AG08395 (cell line): ENCODE data around the gene ZNF12.

Experiments used
- DNase-seq: peaks from one replicate; pipeline ENCODE4 v3.0.0; 2012; ENCODE audit warnings: mixed read lengths, low spot score

The ZNF12 gene

GRCh38 chr7:6647541-6647940, 59.2 kb downstream of the ZNF12 start:
- no peak for DNase-seq

DNA sequence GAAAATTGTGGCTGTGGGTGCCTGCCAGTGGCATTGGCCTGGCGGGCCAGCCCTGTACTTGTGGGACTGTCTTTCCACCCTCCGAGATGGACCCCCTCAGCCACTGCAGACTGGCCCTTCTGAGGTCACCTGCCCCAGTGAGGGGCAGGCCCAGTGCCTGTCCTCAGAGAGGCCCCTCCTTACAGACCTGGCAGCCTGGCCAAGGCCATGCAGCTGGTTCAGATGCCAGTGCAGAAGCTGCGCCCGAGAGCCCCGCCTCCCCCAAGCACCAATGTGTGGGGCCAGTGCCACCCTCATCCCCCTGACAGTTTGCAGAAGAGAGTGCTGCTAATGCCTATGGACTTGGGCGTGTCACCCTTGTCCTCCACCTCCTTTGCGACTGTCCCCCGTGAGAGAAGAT, 59.7 kb downstream of the ZNF12 start:
- DNase-seq = no peak

GRCh38 chr7:6646465-6646864, 60.3 kb downstream of the ZNF12 start:
- DNase-seq = no peak

DNA sequence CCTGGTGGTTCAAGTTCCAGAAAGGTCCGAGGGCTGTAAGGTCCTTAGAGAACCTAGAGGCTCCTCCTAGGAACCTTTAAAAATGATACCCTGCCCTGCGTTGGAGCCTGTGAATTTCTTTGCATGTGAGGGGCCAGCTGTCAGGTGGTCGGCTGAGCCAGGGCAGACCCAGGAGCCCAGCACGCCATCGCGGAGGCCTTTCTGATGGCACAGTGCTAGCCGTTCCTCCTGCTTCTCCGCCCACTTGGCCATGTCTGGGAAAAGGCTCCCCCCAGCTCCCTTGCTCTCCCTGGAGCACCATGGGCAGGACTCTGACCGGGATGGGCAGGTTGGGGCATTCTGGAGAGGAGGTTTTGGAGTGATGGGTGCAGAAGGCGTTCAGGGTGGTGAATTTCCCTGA, 62.0 kb downstream of the ZNF12 start:
- no peak for DNase-seq

- DNase-seq = no peak
Measured at GRCh38 chr7:6643915-6644625, 62.7 kb downstream of the ZNF12 start.

DNA sequence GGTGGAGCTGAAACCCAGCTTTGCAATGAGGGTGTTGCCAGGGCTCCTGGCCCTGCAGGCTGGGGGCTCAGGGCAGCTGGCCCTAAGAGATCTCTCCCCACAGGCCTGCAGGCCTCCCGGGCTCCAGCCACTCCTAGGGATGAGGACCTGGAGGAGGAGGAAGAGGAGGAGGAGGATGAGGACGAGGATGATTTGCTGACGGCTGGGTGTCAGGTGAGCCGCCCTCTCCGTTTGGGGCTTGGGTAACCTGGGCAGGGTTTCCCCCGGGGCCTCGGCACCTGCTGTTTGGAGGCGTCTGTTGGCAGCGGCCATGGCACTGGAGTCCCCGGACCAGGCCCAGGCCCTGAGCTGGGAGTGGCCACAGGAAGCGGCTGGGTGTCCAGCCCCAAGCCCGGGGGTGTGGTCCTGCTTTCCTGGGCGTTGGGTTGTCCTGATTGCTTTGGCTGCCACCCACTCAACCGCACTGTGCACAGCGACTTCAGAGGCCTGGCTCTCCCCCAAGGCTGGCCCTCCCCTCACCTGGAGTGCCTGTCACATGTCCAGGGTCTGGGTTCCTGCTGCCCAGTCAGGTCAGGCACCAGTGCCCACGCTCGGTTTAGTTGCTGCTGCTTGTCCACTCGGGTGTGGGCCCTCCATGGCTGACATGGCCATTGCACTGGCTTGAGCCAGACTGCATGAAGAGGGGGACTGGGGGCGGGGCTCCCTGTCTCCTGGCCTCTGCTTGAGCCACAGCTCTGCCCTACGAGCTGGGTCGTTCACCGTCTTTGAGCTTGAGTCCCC, 63.7 kb downstream of the ZNF12 start:
- no peak for DNase-seq

DNA sequence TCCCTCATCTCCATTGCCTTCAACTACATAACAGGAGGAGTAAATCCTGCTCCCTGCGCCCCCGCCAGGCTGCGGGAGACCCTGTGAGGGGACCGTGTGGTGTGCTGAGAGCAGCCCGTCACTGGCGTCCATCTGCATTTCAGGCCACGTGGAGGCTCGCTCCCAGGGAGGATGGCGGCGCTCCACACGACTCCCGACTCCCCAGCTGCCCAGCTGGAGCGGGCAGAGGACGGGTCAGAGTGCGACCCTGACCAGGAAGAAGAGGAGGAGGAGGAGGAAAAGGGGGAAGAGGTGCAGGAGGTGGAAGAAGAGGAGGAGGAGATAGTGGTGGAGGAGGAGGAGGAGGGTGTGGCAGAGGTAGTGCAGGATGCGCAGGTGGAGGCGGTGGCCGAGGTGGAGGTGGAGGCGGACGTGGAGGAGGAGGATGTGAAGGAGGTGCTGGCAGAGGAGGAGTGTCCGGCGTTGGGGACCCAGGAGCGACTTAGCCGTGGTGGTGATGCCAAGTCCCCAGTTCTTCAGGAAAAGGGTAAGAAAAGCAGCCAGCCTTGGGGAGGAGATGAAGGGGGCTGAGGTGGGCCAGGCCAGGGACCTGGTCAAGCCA, 64.4 kb downstream of the ZNF12 start:
- no peak for DNase-seq

DNA sequence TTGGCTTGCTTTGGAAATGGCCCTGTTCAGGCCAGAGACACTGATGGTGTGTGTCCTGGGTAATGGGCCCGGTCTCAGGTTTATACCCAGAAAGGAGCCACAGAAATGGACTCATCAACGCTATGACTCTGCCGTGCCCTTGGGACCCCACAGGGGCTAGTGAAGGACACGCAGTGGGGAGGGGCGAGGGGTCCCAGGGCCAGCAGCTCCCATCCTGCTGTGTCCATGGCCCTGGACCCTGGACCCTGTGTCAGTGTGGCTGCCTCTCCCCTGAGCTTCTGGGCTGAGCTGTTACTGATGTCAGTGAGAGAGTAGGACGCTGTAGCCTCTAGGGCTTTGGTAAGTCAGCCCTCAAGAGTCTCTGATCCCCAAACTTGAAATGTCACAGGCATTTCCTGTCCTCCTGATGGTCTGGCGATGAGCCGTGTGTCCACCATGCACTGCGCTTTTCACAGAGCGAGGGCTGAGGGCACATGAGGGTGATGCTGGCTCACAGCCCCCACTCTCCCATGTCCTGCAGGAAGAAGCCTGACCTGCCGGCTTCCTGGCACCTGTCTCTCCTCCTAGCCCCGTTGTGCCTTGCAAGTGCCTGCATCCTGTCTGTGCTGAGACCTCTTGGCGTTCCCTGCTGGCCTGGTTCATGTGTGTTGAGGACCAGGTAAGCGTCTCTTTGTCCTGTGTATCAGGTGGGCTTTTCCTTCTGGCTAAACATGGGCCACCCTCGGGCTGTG, 65.3 kb downstream of the ZNF12 start:
- DNase-seq = no peak

- peak; percentile 56 for DNase-seq
Measured at GRCh38 chr7:6640246-6640721, 66.5 kb downstream of the ZNF12 start.

- no peak for DNase-seq
Measured at GRCh38 chr7:6639627-6640026, 67.1 kb downstream of the ZNF12 start.

DNA sequence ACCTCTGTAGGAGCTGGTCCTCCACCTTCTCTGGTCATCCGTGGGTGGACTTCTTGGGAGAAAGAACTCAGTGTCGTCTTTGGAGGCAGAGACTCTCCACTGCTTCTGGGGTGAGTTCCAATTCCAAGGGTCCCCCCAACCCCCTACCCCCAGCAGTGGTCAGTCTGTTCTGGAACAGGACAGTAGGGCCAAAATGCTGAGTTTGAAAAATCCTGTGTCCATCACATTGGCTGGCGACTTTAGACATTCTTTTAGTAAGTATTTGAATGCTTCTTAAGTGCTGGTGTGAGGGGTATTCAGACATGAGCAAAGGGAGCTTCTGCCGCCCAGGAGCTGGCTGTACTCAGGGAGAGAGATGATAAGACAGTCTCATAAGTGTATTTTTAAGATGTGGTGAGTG, 67.7 kb downstream of the ZNF12 start:
- no peak for DNase-seq
